ENCODE data around the gene SENP2.
A peak's percentile ranks its signal among the peaks of the same experiment; 100 is the strongest.
"Not testable (repeated sequence)": the region's sequence is repeated elsewhere in the genome, so short reads cannot be mapped to it uniquely, and the experiment has no call there.

SENP2 gene

DNA sequence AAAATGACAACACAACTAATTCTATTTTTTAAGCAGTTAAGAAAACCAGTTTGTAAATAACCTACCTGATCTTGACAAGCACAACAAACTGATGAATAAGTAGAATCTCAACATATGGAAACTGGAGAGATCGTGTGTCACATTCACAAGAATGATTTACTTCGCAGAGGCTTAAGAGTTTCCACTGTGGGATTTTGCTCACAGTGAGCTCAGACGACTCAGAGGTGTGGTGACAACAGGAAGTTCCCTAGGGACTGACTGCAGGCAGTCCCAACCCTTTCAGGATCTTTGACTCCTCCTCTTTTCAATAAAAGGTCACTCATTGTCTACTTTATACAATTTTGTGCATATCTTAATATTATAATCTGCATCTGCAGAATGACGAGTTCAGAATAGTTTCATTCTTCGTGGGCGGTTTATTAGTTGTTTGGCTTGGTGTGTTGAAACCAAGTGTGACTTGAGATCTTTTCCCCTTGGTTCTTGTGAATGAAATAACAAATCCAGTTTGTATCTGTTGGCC lies 33.7 kb upstream of the SENP2 start, which contains the start of gene LIPH:
LIPH (minus strand) TSS at position 231 of the 520 bp plus-strand sequence; CDS start at position 114, 117 bp downstream.
- TF ChIP-seq, protein P1, sequence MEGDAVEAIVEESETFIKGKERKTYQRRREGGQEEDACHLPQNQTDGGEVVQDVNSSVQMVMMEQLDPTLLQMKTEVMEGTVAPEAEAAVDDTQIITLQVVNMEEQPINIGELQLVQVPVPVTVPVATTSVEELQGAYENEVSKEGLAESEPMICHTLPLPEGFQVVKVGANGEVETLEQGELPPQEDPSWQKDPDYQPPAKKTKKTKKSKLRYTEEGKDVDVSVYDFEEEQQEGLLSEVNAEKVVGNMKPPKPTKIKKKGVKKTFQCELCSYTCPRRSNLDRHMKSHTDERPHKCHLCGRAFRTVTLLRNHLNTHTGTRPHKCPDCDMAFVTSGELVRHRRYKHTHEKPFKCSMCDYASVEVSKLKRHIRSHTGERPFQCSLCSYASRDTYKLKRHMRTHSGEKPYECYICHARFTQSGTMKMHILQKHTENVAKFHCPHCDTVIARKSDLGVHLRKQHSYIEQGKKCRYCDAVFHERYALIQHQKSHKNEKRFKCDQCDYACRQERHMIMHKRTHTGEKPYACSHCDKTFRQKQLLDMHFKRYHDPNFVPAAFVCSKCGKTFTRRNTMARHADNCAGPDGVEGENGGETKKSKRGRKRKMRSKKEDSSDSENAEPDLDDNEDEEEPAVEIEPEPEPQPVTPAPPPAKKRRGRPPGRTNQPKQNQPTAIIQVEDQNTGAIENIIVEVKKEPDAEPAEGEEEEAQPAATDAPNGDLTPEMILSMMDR (IDR thresholded peaks at IDR 0.05; ENCODE audit: borderline replicate concordance, insufficient read depth, low read depth, low read length), result no peak
- H3K4me3 ChIP-seq (ENCODE audit: low read depth, low read length), result peak within 1 kb of the TSS; percentile 37

DNA sequence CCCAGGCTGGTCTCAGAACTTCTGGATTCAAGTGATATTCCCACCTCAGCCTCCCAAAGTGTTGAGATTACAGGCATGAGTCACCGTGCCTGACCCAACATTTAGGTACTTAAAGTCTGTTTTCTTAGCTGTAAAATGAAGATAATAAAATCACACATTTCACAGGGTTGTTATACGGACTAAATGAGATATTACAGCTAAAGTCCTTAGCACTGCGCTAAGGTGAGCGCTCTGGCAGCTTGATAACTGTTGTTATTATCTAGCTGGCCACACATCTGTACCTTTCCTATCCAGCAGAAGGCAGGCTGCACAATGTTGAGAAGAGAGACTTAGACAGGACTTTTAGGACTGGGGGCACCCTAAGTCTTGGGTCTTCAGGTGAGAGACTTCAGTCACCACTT lies 31.0 kb upstream of the SENP2 start:
- H3K4me3 ChIP-seq (ENCODE audit: low read depth, low read length), result no peak overlapping the region
- TF ChIP-seq, protein P1 (IDR thresholded peaks at IDR 0.05; ENCODE audit: borderline replicate concordance, insufficient read depth, low read depth, low read length), result no peak

DNA sequence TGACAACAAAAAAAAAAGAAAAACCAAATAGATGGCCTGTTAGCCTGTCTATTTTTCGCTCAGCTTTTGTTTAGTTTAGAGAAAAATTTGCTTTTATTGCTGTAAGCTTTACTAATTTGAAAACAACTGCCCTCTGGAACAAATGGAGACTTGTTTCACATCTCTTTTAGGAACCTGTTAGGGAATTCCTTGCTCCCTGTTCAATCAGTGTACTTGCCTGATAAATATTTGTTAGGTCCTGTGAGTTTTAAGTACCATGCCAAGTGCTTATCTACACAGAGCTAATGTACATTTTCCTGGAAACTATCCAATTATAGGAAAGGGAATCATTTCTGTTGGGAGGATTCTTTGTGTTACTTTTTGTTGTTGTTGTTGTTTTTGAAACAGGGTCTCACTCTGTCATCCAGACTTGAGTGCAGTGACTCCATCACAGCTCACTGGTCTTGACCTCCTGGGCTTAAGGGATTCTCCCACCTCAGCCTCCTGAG lies 30.2 kb upstream of the SENP2 start:
- TF ChIP-seq, protein P1 (IDR thresholded peaks at IDR 0.05; ENCODE audit: borderline replicate concordance, insufficient read depth, low read depth, low read length), result no peak
- H3K4me3 ChIP-seq (ENCODE audit: low read depth, low read length), result no peak overlapping the region

DNA sequence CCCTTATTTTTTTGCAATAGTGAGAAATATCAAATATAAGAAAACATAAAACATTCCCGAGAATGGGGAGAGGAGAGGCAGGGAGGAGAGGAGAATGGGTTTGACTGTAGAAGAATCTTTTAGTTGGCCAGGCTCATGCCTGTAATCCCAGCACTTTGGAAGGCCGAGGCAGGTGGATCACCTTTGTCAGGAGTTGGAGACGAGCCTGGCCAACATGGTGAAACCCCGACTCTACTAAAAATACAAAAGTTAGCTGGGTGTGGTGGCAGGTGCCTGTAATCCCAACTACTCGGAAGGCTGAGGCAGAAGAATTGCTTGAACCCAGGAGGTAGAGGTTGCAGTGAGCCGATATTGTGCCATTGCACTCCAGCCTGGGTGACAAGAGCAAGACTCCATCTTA lies 29.5 kb upstream of the SENP2 start:
- H3K4me3 ChIP-seq (ENCODE audit: low read depth, low read length), result not testable (repeated sequence)

DNA sequence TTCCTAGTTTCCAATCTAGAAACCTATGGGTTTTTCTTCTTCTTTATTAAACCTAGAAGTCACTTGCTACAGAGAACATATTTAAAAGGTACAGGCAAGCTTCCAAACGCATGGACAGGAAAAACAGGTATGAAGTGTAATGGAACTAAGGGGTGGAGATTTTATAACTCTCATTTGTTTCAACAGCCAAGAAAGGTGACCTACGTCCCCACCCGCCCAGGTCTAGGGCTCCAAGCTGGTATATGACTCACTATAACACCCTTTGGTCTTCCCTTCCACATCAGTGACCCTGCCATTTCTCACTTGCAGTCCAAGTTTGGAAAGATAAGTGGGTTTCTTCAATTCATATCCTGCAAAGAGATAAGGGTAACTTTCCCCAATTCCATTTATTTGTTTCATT lies 27.7 kb upstream of the SENP2 start:
- TF ChIP-seq, protein P1 (IDR thresholded peaks at IDR 0.05; ENCODE audit: borderline replicate concordance, insufficient read depth, low read depth, low read length), result no peak
- no peak overlapping the region for H3K4me3 ChIP-seq (ENCODE audit: low read depth, low read length)

DNA sequence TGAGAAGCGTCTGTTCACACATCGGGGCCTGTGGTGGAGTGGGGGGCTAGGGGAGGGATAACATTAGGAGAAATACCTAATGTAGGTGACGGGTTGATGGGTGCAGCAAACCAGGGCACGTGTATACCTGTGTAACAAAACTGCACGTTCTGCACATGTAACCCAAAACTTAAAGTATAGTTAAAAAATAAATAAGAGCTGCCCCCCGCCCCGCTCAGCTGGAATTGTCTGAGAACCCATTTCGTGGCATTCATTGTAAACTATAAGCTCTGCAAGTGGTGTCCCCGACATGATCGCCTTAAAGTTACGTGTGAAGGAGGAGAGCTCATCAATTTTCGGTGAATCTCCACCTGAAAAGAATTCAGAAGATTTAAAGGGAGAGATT lies 26.4 kb upstream of the SENP2 start:
- TF ChIP-seq, protein P1 (IDR thresholded peaks at IDR 0.05; ENCODE audit: borderline replicate concordance, insufficient read depth, low read depth, low read length), result no peak
- H3K4me3 ChIP-seq (ENCODE audit: low read depth, low read length), result no peak overlapping the region

DNA sequence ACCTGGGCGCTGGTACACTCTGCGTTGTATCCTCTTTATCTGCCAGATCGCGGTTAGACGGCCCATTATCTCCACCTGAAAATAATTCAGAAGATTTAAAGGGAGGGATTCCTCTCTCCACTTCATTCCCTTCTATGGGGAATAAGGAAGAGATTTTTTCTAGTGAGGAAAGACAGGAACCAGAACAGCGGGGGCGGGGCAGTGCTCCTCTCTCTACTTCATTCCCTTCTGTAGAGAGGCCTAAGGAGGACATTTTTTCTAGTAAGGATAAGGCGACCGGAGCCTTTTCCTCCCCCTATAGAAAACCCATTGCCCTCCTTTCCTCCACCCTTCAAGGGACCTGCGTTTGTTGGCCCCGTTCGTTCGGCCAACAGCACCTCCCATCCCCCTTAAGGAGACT lies 25.4 kb upstream of the SENP2 start:
- TF ChIP-seq, protein P1 (IDR thresholded peaks at IDR 0.05; ENCODE audit: borderline replicate concordance, insufficient read depth, low read depth, low read length), result no peak
- H3K4me3 ChIP-seq (ENCODE audit: low read depth, low read length), result no peak overlapping the region

All from GM12875 (cell line).